ENCODE data around the gene LUC7L2.
"Not testable (repeated sequence)": the region's sequence is repeated elsewhere in the genome, so short reads cannot be mapped to it uniquely, and the experiment has no call there.

Gene LUC7L2

GRCh38 chr7:139453673-139454321, 94.1 kb downstream of the LUC7L2 start:
- no peak for DNase-seq (ENCODE audit: low read depth, low spot score)
- H3K9ac ChIP-seq (ENCODE audit: insufficient read length), result no peak overlapping the region
- no peaks in the 10 kb centered on the region for H3K9me3 ChIP-seq (ENCODE audit: low read depth, low read length)

GRCh38 chr7:139455789-139456188, 96.1 kb downstream of the LUC7L2 start:
- H3K9me3 ChIP-seq (ENCODE audit: low read depth, low read length), result no peaks in the 10 kb centered on the region
- TF ChIP-seq EZH2 (IDR thresholded peaks at IDR 0.05), result no peak
- TF ChIP-seq FOXP2 (optimal IDR thresholded peaks at IDR 0.05; ENCODE audit: control extremely low read depth, extremely low read length, insufficient read depth), result no peak
- no peak for TF ChIP-seq POLR2AphosphoS5 (IDR thresholded peaks at IDR 0.05; ENCODE audit: borderline replicate concordance, low read depth, low read length)
- no peak overlapping the region for H3K4me3 ChIP-seq
- no peak for DNase-seq (ENCODE audit: low read depth, low spot score)
- H3K9ac ChIP-seq (ENCODE audit: insufficient read length), result no peak overlapping the region
- H3K36me3 ChIP-seq (ENCODE audit: insufficient read depth, low read length), result no peaks in the 10 kb centered on the region
- H3K27ac ChIP-seq, result no peak overlapping the region

More at GRCh38 chr7:139453673-139454321, 94.1 kb downstream of the LUC7L2 start:
- no peak overlapping the region for H3K27ac ChIP-seq
- H3K36me3 ChIP-seq (ENCODE audit: insufficient read depth, low read length), result no peaks in the 10 kb centered on the region
- TF ChIP-seq FOXP2 (optimal IDR thresholded peaks at IDR 0.05; ENCODE audit: control extremely low read depth, extremely low read length, insufficient read depth) (no peak), POLR2AphosphoS5 (IDR thresholded peaks at IDR 0.05; ENCODE audit: borderline replicate concordance, low read depth, low read length) (no peak)
- H3K4me3 ChIP-seq, result no peak overlapping the region

GRCh38 chr7:139456511-139456910, 96.8 kb downstream of the LUC7L2 start:
- no peak overlapping the region for H3K4me3 ChIP-seq
- no peak for TF ChIP-seq FOXP2 (optimal IDR thresholded peaks at IDR 0.05; ENCODE audit: control extremely low read depth, extremely low read length, insufficient read depth)
- no peak for TF ChIP-seq EZH2 (IDR thresholded peaks at IDR 0.05)
- TF ChIP-seq POLR2AphosphoS5 (IDR thresholded peaks at IDR 0.05; ENCODE audit: borderline replicate concordance, low read depth, low read length), result no peak
- H3K27ac ChIP-seq, result no peak overlapping the region
- no peaks in the 10 kb centered on the region for H3K9me3 ChIP-seq (ENCODE audit: low read depth, low read length)
- no peaks in the 10 kb centered on the region for H3K36me3 ChIP-seq (ENCODE audit: insufficient read depth, low read length)
- H3K9ac ChIP-seq (ENCODE audit: insufficient read length), result no peak overlapping the region
- DNase-seq (ENCODE audit: low read depth, low spot score), result no peak

- DNase-seq (ENCODE audit: low read depth, low spot score), result no peak
- H3K4me3 ChIP-seq, result no peak overlapping the region
- H3K9ac ChIP-seq (ENCODE audit: insufficient read length), result no peak overlapping the region
- H3K27ac ChIP-seq, result no peak overlapping the region
- no peaks in the 10 kb centered on the region for H3K36me3 ChIP-seq (ENCODE audit: insufficient read depth, low read length)
- TF ChIP-seq EZH2 (IDR thresholded peaks at IDR 0.05), result no peak
- no peak for TF ChIP-seq POLR2AphosphoS5 (IDR thresholded peaks at IDR 0.05; ENCODE audit: borderline replicate concordance, low read depth, low read length)
- TF ChIP-seq FOXP2 (optimal IDR thresholded peaks at IDR 0.05; ENCODE audit: control extremely low read depth, extremely low read length, insufficient read depth), result no peak
- no peaks in the 10 kb centered on the region for H3K9me3 ChIP-seq (ENCODE audit: low read depth, low read length)
Observed at GRCh38 chr7:139457153-139457946, 97.7 kb downstream of the LUC7L2 start.

- H3K9me3 ChIP-seq (ENCODE audit: low read depth, low read length); H3K36me3 ChIP-seq (ENCODE audit: insufficient read depth, low read length); H3K4me3 ChIP-seq; H3K9ac ChIP-seq (ENCODE audit: insufficient read length); DNase-seq (ENCODE audit: low read depth, low spot score); H3K27ac ChIP-seq: not testable (repeated sequence)
Observed at GRCh38 chr7:139463421-139463820, 103.7 kb downstream of the LUC7L2 start.

- H3K36me3 ChIP-seq (ENCODE audit: insufficient read depth, low read length); H3K9me3 ChIP-seq (ENCODE audit: low read depth, low read length); H3K4me3 ChIP-seq; H3K9ac ChIP-seq (ENCODE audit: insufficient read length); H3K27ac ChIP-seq; DNase-seq (ENCODE audit: low read depth, low spot score): not testable (repeated sequence)
Observed at GRCh38 chr7:139464511-139464910, 104.8 kb downstream of the LUC7L2 start.

GRCh38 chr7:139465072-139465471, 105.4 kb downstream of the LUC7L2 start:
- H3K27ac ChIP-seq; H3K4me3 ChIP-seq; H3K9ac ChIP-seq (ENCODE audit: insufficient read length); DNase-seq (ENCODE audit: low read depth, low spot score); H3K36me3 ChIP-seq (ENCODE audit: insufficient read depth, low read length); H3K9me3 ChIP-seq (ENCODE audit: low read depth, low read length): not testable (repeated sequence)

- not testable (repeated sequence) for DNase-seq (ENCODE audit: low read depth, low spot score); H3K27ac ChIP-seq
Observed at GRCh38 chr7:139467729-139468128, 108.0 kb downstream of the LUC7L2 start.

GRCh38 chr7:139468281-139468680, 108.6 kb downstream of the LUC7L2 start:
- not testable (repeated sequence) for H3K27ac ChIP-seq; DNase-seq (ENCODE audit: low read depth, low spot score); H3K36me3 ChIP-seq (ENCODE audit: insufficient read depth, low read length); H3K4me3 ChIP-seq; H3K9me3 ChIP-seq (ENCODE audit: low read depth, low read length); H3K9ac ChIP-seq (ENCODE audit: insufficient read length)

More at GRCh38 chr7:139467729-139468128, 108.0 kb downstream of the LUC7L2 start:
- not testable (repeated sequence) for H3K9me3 ChIP-seq (ENCODE audit: low read depth, low read length); H3K9ac ChIP-seq (ENCODE audit: insufficient read length); H3K36me3 ChIP-seq (ENCODE audit: insufficient read depth, low read length); H3K4me3 ChIP-seq
